Retina (tissue), 1 donor: ENCODE data around the gene CDH22.

ENCODE experiments used
- DNase-seq: peaks from one replicate; pipeline ENCODE4 v3.0.0-alpha.2; 2016

The CDH22 gene

DNA sequence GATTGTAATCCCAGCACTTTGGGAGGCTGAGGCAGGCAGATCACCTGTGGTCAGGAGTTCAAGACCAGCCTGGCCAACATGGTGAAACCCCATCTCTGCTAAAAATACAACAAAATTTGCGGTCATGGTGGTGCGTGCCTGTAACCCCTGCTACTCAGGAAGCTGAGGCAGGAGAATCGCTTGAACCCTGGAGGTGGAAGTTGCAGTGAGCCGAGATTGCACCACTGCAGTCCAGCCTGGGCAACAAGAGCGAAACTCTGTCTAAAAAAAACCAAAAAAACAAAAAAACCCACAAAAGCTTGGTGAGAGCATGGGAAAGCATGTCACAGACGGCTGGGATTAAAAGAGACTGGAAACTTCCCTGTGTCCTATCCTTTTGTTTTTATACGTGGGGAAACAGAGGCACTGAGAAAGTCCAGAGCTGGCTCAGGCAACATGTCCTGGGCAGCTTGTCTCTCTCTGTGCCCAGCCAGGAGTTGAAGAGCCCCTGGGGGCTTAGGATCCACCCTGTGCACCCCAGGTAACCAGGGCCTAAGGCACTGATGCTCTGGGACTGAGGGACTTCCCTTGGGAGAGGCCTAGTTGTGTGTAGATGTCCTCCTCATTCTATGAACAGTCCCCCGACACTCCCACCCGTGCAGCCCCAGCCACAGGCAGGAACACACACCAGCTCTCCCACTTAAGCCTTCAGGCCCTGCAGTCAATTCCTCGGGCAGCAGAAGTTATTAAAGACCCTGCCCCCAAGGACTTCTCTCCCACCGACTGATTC, 174.2 kb downstream of the CDH22 start:
- no peak for DNase-seq

- peak; percentile 88 for DNase-seq
These were observed 175.6 kb downstream of the CDH22 start for GRCh38 chr20:46132705-46133120.

GRCh38 chr20:46131396-46131795, 176.9 kb downstream of the CDH22 start:
- no peak for DNase-seq

DNA sequence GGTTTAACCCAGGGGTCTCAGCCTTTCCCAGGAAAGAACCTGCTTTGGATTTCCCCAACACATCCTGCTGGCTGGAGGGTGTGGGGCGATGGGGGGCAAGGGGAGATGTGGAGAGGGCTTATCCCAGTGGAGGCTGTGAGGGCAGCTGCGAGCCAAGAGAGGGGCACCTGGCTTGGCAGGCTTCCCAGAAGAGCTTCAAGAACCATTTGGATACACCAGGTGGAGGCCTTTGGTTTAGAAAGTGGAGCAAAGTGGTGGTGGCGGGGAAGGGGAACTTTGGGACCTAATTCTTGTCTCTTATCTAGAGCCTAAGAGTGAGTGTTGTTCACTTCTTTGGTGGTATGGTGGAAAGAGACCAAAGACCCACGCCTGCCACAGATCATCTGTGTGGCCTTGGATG, 177.8 kb downstream of the CDH22 start:
- DNase-seq, result no peak

DNA sequence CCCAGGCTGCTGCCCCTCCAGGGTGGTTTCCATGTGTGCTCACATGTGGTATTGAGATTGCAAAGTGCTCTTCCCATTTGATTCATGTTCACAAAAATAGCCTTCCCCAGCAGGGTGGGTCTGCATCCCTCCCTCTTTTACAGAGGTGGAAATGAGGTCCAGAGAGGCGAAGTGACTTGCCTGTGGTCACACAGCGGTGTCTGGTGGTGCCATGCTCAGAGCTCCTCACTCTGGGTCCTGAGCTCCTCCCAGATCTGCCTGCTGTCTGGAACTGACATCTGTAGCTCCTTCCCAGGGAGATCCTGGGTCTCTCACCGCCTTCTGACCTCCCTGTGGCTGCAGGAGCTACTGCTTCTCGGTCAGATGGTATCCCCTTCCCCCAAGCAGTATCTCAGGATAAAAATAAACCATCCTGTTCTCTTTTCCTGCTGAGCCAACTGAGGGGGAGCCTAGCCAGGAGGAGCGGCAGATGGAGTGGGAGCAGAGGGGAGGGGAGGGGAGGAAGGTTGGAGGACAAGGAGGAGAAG, 178.3 kb downstream of the CDH22 start:
- no peak for DNase-seq

GRCh38 chr20:46128310-46129151, 179.8 kb downstream of the CDH22 start:
- peak; percentile 72 for DNase-seq

DNA sequence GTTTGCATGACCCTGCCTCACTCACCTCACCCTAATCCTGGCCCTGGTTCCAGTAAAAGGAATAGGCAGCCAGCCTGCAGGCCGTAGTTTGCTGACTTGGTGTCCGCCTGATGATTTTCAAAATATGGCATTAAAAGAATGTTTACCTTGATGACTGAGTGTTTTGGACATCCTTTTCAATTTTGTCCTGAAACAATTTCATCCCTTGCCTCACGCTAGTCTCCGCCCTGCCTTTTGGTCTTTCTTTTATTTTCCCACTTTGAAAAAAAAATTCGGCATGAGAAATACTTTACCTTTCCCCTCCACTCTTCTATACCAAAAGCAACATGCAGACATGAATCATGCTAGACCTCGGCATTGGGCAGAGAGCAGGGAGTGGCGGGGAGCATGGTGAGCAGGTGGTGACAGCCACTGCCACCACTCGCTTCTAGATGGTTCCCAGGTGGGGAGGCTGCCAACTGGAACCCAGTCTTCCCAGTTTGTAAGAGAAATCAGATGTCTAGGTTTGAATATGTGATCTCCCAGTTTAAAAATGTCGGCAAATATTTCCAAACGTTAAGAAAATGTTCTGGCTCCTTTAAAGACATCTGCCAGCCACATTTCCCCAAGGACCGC, 180.8 kb downstream of the CDH22 start:
- DNase-seq, result no peak

GRCh38 chr20:46126440-46127056, 181.8 kb downstream of the CDH22 start:
- DNase-seq, result no peak
